ENCODE data around the gene TPCN2. TPM values are rescaled to one million over a fixed set of nuclear protein-coding genes. Genes with fewer than 3 reads are reported as not detected.

The TPCN2 gene
- total RNA-seq, 1 donor from 2014 or later = 19.1 TPM

GRCh38 chr11:69170704-69171103 lies 122.0 kb downstream of the TPCN2 start:
- H3K4me1 Mint-ChIP-seq (ENCODE audit: low read depth) = peaks cover 13% of the 10 kb centered on the region
- no peaks in the 10 kb centered on the region for H3K9me3 Mint-ChIP-seq
- H3K36me3 Mint-ChIP-seq (ENCODE audit: low read depth) = no peaks in the 10 kb centered on the region
- no peak overlapping the region for H3K4me3 Mint-ChIP-seq (ENCODE audit: low read depth)
- peaks cover 2% of the 10 kb centered on the region for H3K27me3 Mint-ChIP-seq (ENCODE audit: low read depth)
- intact Hi-C loops (cut with micrococcal nuclease) = no loop called here
- no peak for DNase-seq (ENCODE audit: low spot score)
- H3K27ac Mint-ChIP-seq = no peak overlapping the region

- Mint-ChIP-seq H3K27ac (no peak overlapping the region), H3K4me3 (ENCODE audit: low read depth) (no peak overlapping the region), H3K36me3 (ENCODE audit: low read depth) (no peaks in the 10 kb centered on the region), H3K4me1 (ENCODE audit: low read depth) (peaks cover 10% of the 10 kb centered on the region), H3K9me3 (no peaks in the 10 kb centered on the region), H3K27me3 (ENCODE audit: low read depth) (peaks cover 2% of the 10 kb centered on the region)
- no peak for DNase-seq (ENCODE audit: low spot score)
- intact Hi-C loops (cut with micrococcal nuclease) = no loop called here
These were observed 122.9 kb downstream of the TPCN2 start for GRCh38 chr11:69171476-69172240.

DNA sequence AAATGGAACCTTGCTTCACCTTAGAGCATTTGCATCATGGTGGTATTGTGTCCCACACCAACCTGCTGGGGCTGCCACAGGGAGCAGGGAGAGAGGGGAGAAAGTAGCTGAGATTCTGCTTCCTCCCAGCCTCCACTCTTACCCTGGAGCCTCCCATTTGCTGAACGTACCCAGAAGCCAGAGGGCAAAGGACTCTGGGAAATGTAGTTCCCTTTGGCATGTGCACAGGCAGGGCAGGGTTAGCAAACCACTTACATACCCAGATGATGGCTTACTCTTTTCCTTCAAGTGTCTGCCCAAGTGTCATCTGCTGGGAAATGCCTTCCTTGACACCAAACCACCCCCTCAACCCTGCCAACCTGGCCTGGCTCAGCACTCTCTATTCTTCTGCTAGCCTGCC lies 123.9 kb downstream of the TPCN2 start:
- no peak for DNase-seq (ENCODE audit: low spot score)
- H3K4me3 Mint-ChIP-seq (ENCODE audit: low read depth) = no peak overlapping the region
- peaks cover 2% of the 10 kb centered on the region for H3K27me3 Mint-ChIP-seq (ENCODE audit: low read depth)
- H3K9me3 Mint-ChIP-seq = peaks cover 2% of the 10 kb centered on the region
- intact Hi-C loops (cut with micrococcal nuclease) = no loop called here
- H3K36me3 Mint-ChIP-seq (ENCODE audit: low read depth) = no peaks in the 10 kb centered on the region
- H3K27ac Mint-ChIP-seq = no peak overlapping the region
- peaks cover under 1% of the 10 kb centered on the region for H3K4me1 Mint-ChIP-seq (ENCODE audit: low read depth)

GRCh38 chr11:69173331-69173730 lies 124.6 kb downstream of the TPCN2 start:
- DNase-seq (ENCODE audit: low spot score) = no peak
- intact Hi-C loops (cut with micrococcal nuclease) = no loop called here
- no peak overlapping the region for H3K27ac Mint-ChIP-seq
- no peaks in the 10 kb centered on the region for H3K36me3 Mint-ChIP-seq (ENCODE audit: low read depth)
- no peaks in the 10 kb centered on the region for H3K27me3 Mint-ChIP-seq (ENCODE audit: low read depth)
- no peaks in the 10 kb centered on the region for H3K4me1 Mint-ChIP-seq (ENCODE audit: low read depth)
- peaks cover 2% of the 10 kb centered on the region for H3K9me3 Mint-ChIP-seq
- no peak overlapping the region for H3K4me3 Mint-ChIP-seq (ENCODE audit: low read depth)

DNA sequence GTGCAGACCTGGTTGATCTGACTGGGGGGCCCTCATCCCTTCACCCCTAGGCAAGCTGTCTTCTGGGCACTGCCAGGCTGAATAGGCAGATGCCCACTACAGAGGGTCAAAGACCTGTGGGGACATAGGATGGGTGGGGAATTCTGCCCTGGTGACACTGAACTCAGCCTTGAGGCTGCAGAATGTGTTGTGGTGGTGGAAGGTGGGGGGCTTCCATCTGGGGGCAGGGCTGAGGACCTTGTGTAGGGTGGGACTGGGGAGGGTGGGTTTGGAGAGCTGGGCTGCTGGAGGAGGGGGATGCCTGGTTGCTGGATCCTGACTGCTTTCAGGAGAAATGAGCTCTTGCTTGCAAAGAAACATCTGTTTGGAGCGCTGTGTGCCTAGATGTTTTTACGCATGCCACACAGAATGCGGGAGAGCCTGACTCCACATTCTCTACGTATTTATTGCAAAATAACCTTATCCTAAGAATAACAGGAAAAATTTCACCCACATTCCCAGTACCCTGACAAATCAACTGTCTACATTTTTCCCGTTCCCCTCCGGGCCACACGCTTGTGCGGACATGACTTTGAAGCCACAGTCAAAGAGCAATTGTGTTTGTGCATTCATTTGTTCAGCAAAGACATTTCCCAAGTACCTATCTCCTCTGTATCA lies 125.3 kb downstream of the TPCN2 start:
- Mint-ChIP-seq H3K4me1 (ENCODE audit: low read depth) (no peaks in the 10 kb centered on the region), H3K27ac (no peak overlapping the region), H3K4me3 (ENCODE audit: low read depth) (no peak overlapping the region), H3K27me3 (ENCODE audit: low read depth) (no peaks in the 10 kb centered on the region), H3K9me3 (peaks cover 2% of the 10 kb centered on the region), H3K36me3 (ENCODE audit: low read depth) (no peaks in the 10 kb centered on the region)
- no peak for DNase-seq (ENCODE audit: low spot score)
- intact Hi-C loops (cut with micrococcal nuclease) = no loop called here

DNA sequence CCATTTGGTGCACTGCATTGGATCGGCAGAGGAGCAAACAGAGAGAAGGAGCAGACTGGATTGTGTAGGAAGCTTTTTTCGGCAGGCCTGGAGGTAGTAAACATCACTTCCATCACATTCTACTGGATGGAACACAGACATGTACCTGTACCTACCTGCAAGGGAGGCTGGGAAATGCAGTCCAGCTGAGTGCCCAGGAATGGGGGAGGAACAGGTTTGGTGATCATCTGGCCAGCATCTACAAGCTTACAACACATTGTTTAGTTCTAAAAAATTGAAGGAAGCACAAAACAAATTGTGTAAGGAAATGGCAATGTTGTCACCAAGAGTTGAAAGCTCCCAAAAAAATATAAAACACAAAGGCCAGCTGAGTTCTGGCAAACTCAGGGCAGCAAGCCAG lies 126.1 kb downstream of the TPCN2 start:
- H3K4me3 Mint-ChIP-seq (ENCODE audit: low read depth) = no peak overlapping the region
- H3K27ac Mint-ChIP-seq = no peak overlapping the region
- DNase-seq (ENCODE audit: low spot score) = no peak
- H3K27me3 Mint-ChIP-seq (ENCODE audit: low read depth) = no peaks in the 10 kb centered on the region
- H3K9me3 Mint-ChIP-seq = peaks cover 2% of the 10 kb centered on the region
- intact Hi-C loops (cut with micrococcal nuclease) = no loop called here
- no peaks in the 10 kb centered on the region for H3K4me1 Mint-ChIP-seq (ENCODE audit: low read depth)
- no peaks in the 10 kb centered on the region for H3K36me3 Mint-ChIP-seq (ENCODE audit: low read depth)

GRCh38 chr11:69178819-69179482 lies 130.2 kb downstream of the TPCN2 start:
- no peak for DNase-seq (ENCODE audit: low spot score)
- H3K9me3 Mint-ChIP-seq = peaks cover 2% of the 10 kb centered on the region
- H3K4me1 Mint-ChIP-seq (ENCODE audit: low read depth) = peaks cover 3% of the 10 kb centered on the region
- H3K27me3 Mint-ChIP-seq (ENCODE audit: low read depth) = peaks cover 3% of the 10 kb centered on the region
- no peak overlapping the region for H3K27ac Mint-ChIP-seq
- no peak overlapping the region for H3K4me3 Mint-ChIP-seq (ENCODE audit: low read depth)
- intact Hi-C loops (cut with micrococcal nuclease) = no loop called here
- no peaks in the 10 kb centered on the region for H3K36me3 Mint-ChIP-seq (ENCODE audit: low read depth)

DNA sequence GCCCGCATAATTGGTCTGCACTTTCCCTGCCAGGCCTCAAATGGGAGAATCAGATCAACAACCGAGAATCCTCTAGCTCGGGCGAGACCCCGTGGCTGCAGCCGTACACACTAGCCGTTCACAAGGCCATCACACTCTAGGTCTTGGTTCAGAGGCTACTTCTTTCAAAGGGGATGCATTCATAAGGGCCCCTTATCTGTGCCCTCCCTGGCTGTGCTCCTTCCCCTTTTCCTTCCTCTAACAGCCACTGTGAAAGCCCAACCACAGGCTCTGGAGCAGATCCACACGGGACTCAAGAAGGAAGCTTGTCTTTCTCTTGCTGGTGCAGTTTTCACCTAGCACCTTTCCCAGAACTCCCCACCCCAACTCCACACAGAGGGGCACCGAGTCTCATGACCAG lies 131.5 kb downstream of the TPCN2 start:
- peaks cover 3% of the 10 kb centered on the region for H3K27me3 Mint-ChIP-seq (ENCODE audit: low read depth)
- H3K4me3 Mint-ChIP-seq (ENCODE audit: low read depth) = no peak overlapping the region
- no peak overlapping the region for H3K27ac Mint-ChIP-seq
- intact Hi-C loops (cut with micrococcal nuclease) = no loop called here
- H3K9me3 Mint-ChIP-seq = peaks cover 2% of the 10 kb centered on the region
- DNase-seq (ENCODE audit: low spot score) = no peak
- no peaks in the 10 kb centered on the region for H3K36me3 Mint-ChIP-seq (ENCODE audit: low read depth)
- H3K4me1 Mint-ChIP-seq (ENCODE audit: low read depth) = peaks cover 3% of the 10 kb centered on the region

DNA sequence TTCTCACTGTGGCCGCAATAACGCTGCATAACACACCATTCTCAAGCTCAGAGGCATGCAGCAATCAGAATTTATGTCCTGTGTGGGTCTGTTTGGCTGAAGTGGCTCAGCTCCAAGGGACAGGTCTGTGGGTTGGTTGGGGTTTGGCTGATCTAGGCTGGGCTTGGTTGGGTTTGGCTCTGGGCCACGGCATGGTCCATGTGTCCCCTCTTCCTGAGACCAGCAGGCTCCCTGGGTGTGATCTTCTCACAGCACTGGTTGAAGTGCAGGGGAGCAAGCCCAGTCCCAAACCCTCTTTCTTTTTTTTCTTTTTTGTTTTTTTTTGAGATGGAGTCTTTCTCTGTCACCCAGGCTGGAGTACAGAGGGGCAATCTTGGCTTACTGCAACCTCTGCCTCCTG lies 132.0 kb downstream of the TPCN2 start:
- Mint-ChIP-seq H3K9me3 (peaks cover 2% of the 10 kb centered on the region), H3K36me3 (ENCODE audit: low read depth) (no peaks in the 10 kb centered on the region), H3K4me1 (ENCODE audit: low read depth) (peaks cover 3% of the 10 kb centered on the region), H3K4me3 (ENCODE audit: low read depth) (no peak overlapping the region), H3K27ac (no peak overlapping the region), H3K27me3 (ENCODE audit: low read depth) (peaks cover 3% of the 10 kb centered on the region)
- intact Hi-C loops (cut with micrococcal nuclease) = no loop called here
- DNase-seq (ENCODE audit: low spot score) = no peak

DNA sequence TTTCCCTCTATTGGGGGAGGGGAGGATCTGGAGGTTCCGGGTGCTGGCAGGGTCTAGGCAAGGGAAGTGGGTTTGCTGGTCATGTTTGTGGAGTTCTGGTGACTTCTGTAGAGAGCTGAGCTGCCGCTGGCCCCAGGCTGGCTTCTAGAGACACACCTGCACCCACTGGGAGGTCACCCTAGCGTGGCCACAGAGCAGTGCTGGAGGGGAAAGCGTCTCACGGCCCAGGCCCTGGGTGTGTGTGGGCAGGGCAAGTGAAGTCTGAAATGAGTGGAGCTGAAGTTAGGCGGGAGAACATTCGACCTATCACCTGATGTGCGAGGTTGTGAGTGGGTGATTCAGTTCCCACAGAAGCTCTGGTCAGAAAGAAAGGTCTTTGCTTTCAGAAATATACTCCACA lies 134.9 kb downstream of the TPCN2 start:
- H3K4me1 Mint-ChIP-seq (ENCODE audit: low read depth) = peaks cover 3% of the 10 kb centered on the region
- H3K36me3 Mint-ChIP-seq (ENCODE audit: low read depth) = no peaks in the 10 kb centered on the region
- no peak overlapping the region for H3K4me3 Mint-ChIP-seq (ENCODE audit: low read depth)
- peaks cover 3% of the 10 kb centered on the region for H3K27me3 Mint-ChIP-seq (ENCODE audit: low read depth)
- no peak for DNase-seq (ENCODE audit: low spot score)
- no peaks in the 10 kb centered on the region for H3K9me3 Mint-ChIP-seq
- no peak overlapping the region for H3K27ac Mint-ChIP-seq
- intact Hi-C loops (cut with micrococcal nuclease) = no loop called here

Other genes starting within 250 kb of the TPCN2 start
- gene CPT1A, start 207.0 kb upstream of the TPCN2 start, total RNA-seq = 45.5 and 46.6 TPM in 2 replicates
- 104 and 106 TPM in 2 replicates for gene MRPL21, start 145.1 kb upstream of the TPCN2 start, total RNA-seq
- gene IGHMBP2, start 145.0 kb upstream of the TPCN2 start, total RNA-seq = 31.3 and 31.6 TPM in 2 replicates
- not detected in 2 replicates for gene MRGPRD, start 67.9 kb upstream of the TPCN2 start, total RNA-seq
- gene MRGPRF, start 35.7 kb upstream of the TPCN2 start, total RNA-seq = not detected in 2 replicates
- gene SMIM38, start 107.0 kb downstream of the TPCN2 start, total RNA-seq = 0.41 and 0.53 TPM in 2 replicates
- 0.09 TPM in 1 of 2 replicates, not detected in the other for gene MYEOV, start 245.2 kb downstream of the TPCN2 start, total RNA-seq

All from activated T-helper 2 cell treated with anti-CD3 and anti-CD28 coated beads, Interferon-gamma antibody, Interleukin-2, Interleukin-4, amounts not matched to agents 10 μg/mL and 5 μg/mL and 100 μg/mL, durations not matched to agents 14 hours and 24 hours and 36 hours (primary cell).